Measurements from ENCODE around the gene CSNK1E.

DNA sequence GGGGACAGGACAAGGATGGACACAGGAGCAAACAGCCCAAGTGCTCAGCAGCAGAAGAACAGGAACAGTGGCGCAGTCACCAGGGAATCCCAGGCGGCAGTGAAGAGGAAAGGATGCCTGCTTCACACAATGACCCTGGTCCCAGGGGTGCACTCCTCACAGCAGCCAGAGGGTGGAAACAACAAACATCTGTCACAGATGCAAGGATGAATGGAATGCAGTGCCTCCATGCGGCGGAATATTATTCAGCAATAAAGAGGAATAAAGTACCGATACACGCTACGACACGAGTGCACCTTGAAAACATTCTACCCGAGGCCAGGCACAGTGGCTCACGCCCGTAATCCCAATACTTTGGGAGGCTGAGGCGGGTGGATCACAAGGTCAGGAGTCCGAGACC is 12.7 kb downstream of the CSNK1E start:
- TF ChIP-seq POLR2A (IDR thresholded peaks at IDR 0.05; ENCODE audit: extremely low read depth, insufficient read length) = no peak
- TF ChIP-seq, protein P1, sequence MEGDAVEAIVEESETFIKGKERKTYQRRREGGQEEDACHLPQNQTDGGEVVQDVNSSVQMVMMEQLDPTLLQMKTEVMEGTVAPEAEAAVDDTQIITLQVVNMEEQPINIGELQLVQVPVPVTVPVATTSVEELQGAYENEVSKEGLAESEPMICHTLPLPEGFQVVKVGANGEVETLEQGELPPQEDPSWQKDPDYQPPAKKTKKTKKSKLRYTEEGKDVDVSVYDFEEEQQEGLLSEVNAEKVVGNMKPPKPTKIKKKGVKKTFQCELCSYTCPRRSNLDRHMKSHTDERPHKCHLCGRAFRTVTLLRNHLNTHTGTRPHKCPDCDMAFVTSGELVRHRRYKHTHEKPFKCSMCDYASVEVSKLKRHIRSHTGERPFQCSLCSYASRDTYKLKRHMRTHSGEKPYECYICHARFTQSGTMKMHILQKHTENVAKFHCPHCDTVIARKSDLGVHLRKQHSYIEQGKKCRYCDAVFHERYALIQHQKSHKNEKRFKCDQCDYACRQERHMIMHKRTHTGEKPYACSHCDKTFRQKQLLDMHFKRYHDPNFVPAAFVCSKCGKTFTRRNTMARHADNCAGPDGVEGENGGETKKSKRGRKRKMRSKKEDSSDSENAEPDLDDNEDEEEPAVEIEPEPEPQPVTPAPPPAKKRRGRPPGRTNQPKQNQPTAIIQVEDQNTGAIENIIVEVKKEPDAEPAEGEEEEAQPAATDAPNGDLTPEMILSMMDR (IDR thresholded peaks at IDR 0.05; ENCODE audit: low read depth, low read length) = no peak
- TF ChIP-seq MYC (IDR thresholded peaks at IDR 0.05; ENCODE audit: low read depth, low read length) = no peak
- TF ChIP-seq, protein P2, sequence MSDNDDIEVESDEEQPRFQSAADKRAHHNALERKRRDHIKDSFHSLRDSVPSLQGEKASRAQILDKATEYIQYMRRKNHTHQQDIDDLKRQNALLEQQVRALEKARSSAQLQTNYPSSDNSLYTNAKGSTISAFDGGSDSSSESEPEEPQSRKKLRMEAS (IDR thresholded peaks at IDR 0.05; ENCODE audit: low read depth, low read length) = no peak
